ENCODE results near the gene DCDC2. TPM values are rescaled to one million over a fixed set of nuclear protein-coding genes. Genes with fewer than 3 reads are reported as not detected.

The DCDC2 gene
- total and polyA plus RNA-seq, 2 donors (not counting 1 experiment from before 2014, with no cell fraction given), result not detected

GRCh38 chr6:24283043-24283985, 74.5 kb downstream of the DCDC2 start:
- peak overlapping the region; percentile 4 for H3K4me3 Mint-ChIP-seq
- TF ChIP-seq CTCF (IDR thresholded peaks at IDR 0.05) (peak; percentile 66), EZH2 (IDR thresholded peaks at IDR 0.05; ENCODE audit: borderline replicate concordance, insufficient read depth, low read depth, low read length, poor library complexity, severe bottlenecking) (no peak)
- ChIA-PET CTCF (interaction anchor here (0.5 to 1.1 kb wide), 4 partner anchors 8 to 234 kb away, joined by 3 to 7 read pairs (median 4); no protein-coding TSS in a partner anchor), POLR2A (no interaction called here)
- no peaks in the 10 kb centered on the region for H3K79me2 ChIP-seq (ENCODE audit: control insufficient read depth, insufficient read depth, low read length)
- H3K36me3 ChIP-seq (replicated peaks in 1 of 2; ENCODE audit: control extremely low read depth in 1 of 2, control insufficient read depth in 1 of 2, extremely low read depth in 1 of 2, insufficient read depth in 2 of 2, low read length in 1 of 2), result no peaks in the 10 kb centered on the region
- no peak overlapping the region for H3K27ac Mint-ChIP-seq
- H3K4me1 ChIP-seq (ENCODE audit: control insufficient read depth in 2 of 2, insufficient read depth in 2 of 2, low read length in 2 of 2), result peaks cover 10 to 13% of the 10 kb centered on the region in 2 donors
- peaks cover 0 to 3% (median 0%) of the 10 kb centered on the region in 3 donors for H3K9me3 ChIP-seq (ENCODE audit: control extremely low read depth in 1 of 3, control insufficient read depth in 2 of 3, insufficient read depth in 1 of 3, low read length in 2 of 3)
- peak; percentile 38 for DNase-seq
- peak; percentile 28 for ATAC-seq (ENCODE audit: low read depth)
- H3K27me3 ChIP-seq (replicated peaks in 1 of 4; ENCODE audit: control extremely low read depth in 1 of 4, control insufficient read depth in 3 of 4, insufficient read depth in 4 of 4, low read length in 3 of 4), result peaks cover 0 to 12% (median 1%) of the 10 kb centered on the region in 4 experiments
- WGBS (ENCODE audit: insufficient coverage), result 4% methylated on average over 5 of the region's 10 CpGs
- H3K9me3 Mint-ChIP-seq (ENCODE audit: insufficient read depth), result no peaks in the 10 kb centered on the region
- peak overlapping the region; percentile 7 for H3K4me2 ChIP-seq (replicated peaks; ENCODE audit: low read depth, low read length, poor library complexity, severe bottlenecking)
- no peak overlapping the region for H3K4me3 ChIP-seq (ENCODE audit: control extremely low read depth in 1 of 5, extremely low read depth in 1 of 5, insufficient read depth in 1 of 5, low read depth in 2 of 5, low read length in 4 of 5)
- no peak overlapping the region for H2AFZ ChIP-seq (ENCODE audit: insufficient read depth, low read depth, low read length, poor library complexity, severe bottlenecking)
- intact Hi-C loops (cut with micrococcal nuclease), result loop anchor here (5.0 to 10.0 kb wide), 2 partner anchors 121 to 409 kb away; partner anchors contain the start of gene MRS2
- H3K27me3 Mint-ChIP-seq, result peaks cover 11% of the 10 kb centered on the region
- no peak overlapping the region for H3K27ac ChIP-seq (ENCODE audit: low read length in 2 of 2)
- no peaks in the 10 kb centered on the region for H4K20me1 ChIP-seq (ENCODE audit: control insufficient read depth, insufficient read depth, low read length, poor library complexity, severe bottlenecking)
- no peaks in the 10 kb centered on the region for H3K4me1 Mint-ChIP-seq
- no peak overlapping the region for H3K9ac ChIP-seq (ENCODE audit: low read length)
